ENCODE results near the gene PEX13. TPM values are rescaled to one million over a fixed set of nuclear protein-coding genes. Genes with fewer than 3 reads are reported as not detected.

Gene PEX13
- total and polyA plus RNA-seq, 2 of the 4 experiments (the other 2 are of a cell fraction), result 12.1 to 34.8 TPM

DNA sequence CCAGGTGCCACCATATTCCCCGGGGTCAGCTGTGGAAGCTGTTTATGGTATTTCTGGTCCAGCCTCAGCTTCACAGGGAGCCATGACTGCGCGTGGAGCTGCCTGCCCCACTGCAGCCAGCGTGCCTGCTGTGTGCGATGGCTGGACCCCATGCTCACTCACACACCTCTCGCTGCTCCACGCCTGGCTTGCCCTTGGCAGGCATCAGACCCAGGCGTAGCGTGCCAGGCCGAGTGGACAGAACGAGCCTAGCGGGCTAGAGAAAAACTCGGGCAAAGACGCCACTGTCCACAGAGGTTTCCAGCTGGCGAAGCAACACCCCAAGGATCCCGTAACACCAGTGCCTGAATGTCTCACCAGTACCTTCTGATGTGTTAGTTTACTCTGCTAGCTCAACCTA is 42.9 kb upstream of the PEX13 start:
- TF ChIP-seq NFE2L2 (IDR thresholded peaks at IDR 0.05; ENCODE audit: low read depth, low read length) (no peak), RCOR1 (IDR thresholded peaks at IDR 0.05; ENCODE audit: insufficient replicate concordance, low read length) (no peak), MXI1 (IDR thresholded peaks at IDR 0.05; ENCODE audit: borderline replicate concordance, low read depth, low read length) (no peak), POLR2A (IDR thresholded peaks at IDR 0.05; ENCODE audit: low read depth, low read length) (no peak), MAZ (IDR thresholded peaks at IDR 0.05; ENCODE audit: borderline replicate concordance, low read depth, low read length) (no peak), RFX5 (IDR thresholded peaks at IDR 0.05; ENCODE audit: low read depth, low read length) (no peak), BHLHE40 (IDR thresholded peaks at IDR 0.05; ENCODE audit: low read depth, low read length) (no peak), CEBPB (IDR thresholded peaks at IDR 0.05; ENCODE audit: low read depth, low read length) (no peak), MAFK (IDR thresholded peaks at IDR 0.05; ENCODE audit: low read depth, low read length) (no peak), CHD1 (IDR thresholded peaks at IDR 0.05; ENCODE audit: low read depth, low read length) (no peak)
- TF ChIP-seq, protein P1, sequence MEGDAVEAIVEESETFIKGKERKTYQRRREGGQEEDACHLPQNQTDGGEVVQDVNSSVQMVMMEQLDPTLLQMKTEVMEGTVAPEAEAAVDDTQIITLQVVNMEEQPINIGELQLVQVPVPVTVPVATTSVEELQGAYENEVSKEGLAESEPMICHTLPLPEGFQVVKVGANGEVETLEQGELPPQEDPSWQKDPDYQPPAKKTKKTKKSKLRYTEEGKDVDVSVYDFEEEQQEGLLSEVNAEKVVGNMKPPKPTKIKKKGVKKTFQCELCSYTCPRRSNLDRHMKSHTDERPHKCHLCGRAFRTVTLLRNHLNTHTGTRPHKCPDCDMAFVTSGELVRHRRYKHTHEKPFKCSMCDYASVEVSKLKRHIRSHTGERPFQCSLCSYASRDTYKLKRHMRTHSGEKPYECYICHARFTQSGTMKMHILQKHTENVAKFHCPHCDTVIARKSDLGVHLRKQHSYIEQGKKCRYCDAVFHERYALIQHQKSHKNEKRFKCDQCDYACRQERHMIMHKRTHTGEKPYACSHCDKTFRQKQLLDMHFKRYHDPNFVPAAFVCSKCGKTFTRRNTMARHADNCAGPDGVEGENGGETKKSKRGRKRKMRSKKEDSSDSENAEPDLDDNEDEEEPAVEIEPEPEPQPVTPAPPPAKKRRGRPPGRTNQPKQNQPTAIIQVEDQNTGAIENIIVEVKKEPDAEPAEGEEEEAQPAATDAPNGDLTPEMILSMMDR (conservative IDR thresholded peaks at IDR 0.05; ENCODE audit: low read depth, low read length), result no peak
- TF ChIP-seq, protein P2, sequence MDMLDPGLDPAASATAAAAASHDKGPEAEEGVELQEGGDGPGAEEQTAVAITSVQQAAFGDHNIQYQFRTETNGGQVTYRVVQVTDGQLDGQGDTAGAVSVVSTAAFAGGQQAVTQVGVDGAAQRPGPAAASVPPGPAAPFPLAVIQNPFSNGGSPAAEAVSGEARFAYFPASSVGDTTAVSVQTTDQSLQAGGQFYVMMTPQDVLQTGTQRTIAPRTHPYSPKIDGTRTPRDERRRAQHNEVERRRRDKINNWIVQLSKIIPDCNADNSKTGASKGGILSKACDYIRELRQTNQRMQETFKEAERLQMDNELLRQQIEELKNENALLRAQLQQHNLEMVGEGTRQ (IDR thresholded peaks at IDR 0.05; ENCODE audit: low read depth, low read length), result no peak
- ATAC-seq (ENCODE audit: low read depth) (no peak), DNase-seq (no peak)
- Histone ChIP-seq H3K9ac (ENCODE audit: low read depth, low read length) (no peak overlapping the region), H3K4me1 (ENCODE audit: control insufficient read depth, insufficient read depth, low read length) (no peaks in the 10 kb centered on the region; the same call in 1 of the 2 replicates), H2BK5ac (ENCODE audit: low read depth, low read length, poor library complexity, severe bottlenecking) (no peak overlapping the region), H3K18ac (ENCODE audit: low read depth, low read length) (no peak overlapping the region), H3K9me3 (ENCODE audit: control insufficient read depth, insufficient read depth, low read length) (no peaks in the 10 kb centered on the region), H2BK15ac (ENCODE audit: low read depth, low read length) (no peak overlapping the region), H3K23ac (ENCODE audit: low read depth, low read length) (no peak overlapping the region), H3K79me1 (ENCODE audit: low read depth in 1 of 2, low read length in 2 of 2) (no peaks in the 10 kb centered on the region), H3K27ac (ENCODE audit: insufficient read depth, low read length) (no peak overlapping the region), H4K8ac (ENCODE audit: low read depth in 2 of 2, low read length in 2 of 2) (no peak overlapping the region), H2BK20ac (ENCODE audit: low read depth, low read length) (no peak overlapping the region), H3K4me2 (ENCODE audit: low read depth, low read length) (no peak overlapping the region), H2BK120ac (ENCODE audit: low read depth, low read length) (no peak overlapping the region), H4K20me1 (ENCODE audit: insufficient read depth, low read length) (no peaks in the 10 kb centered on the region), H3K27me3 (ENCODE audit: control insufficient read depth, insufficient read depth, low read length) (no peaks in the 10 kb centered on the region), H3K4ac (ENCODE audit: low read depth, low read length) (no peak overlapping the region), H3K36me3 (ENCODE audit: control insufficient read depth, insufficient read depth, low read length) (no peaks in the 10 kb centered on the region), H2AK9ac (replicated peaks; ENCODE audit: low read depth, low read length, poor library complexity) (no peak overlapping the region), H2AFZ (replicated peaks; ENCODE audit: low read length, poor library complexity) (no peak overlapping the region), H3K56ac (ENCODE audit: extremely low read depth, insufficient read depth, low read length) (no peak overlapping the region), H3K4me3 (ENCODE audit: insufficient read depth, low read depth, low read length) (no peak overlapping the region), H3K9me1 (ENCODE audit: insufficient read depth, low read length) (peaks cover 2% of the 10 kb centered on the region; the same call in 1 of the 2 replicates), H4K5ac (ENCODE audit: low read depth, low read length) (no peak overlapping the region), H3K14ac (replicated peaks; ENCODE audit: low read depth, low read length) (no peak overlapping the region), H4K91ac (ENCODE audit: insufficient read depth, low read depth, low read length) (no peak overlapping the region), H2AK5ac (ENCODE audit: low read depth, low read length) (no peak overlapping the region)
- in situ Hi-C loops (cut with MboI; ENCODE audit: low sequenced_read_pairs) (no loop called here), intact Hi-C loops (cut with micrococcal nuclease) (no loop called here), dilution Hi-C loops (cut with HindIII; ENCODE audit: low sequenced_read_pairs, unreplicated experiment) (no loop called here)
- CTCF ChIA-PET, result no interaction called here
- WGBS, 2 experiments (ENCODE audit: extremely low coverage in 2 of 2, insufficient read length in 1 of 2), result 86% methylated on average over 1 of the region's 16 CpGs; no CpG with 5 or more reads in 1 of the 2 experiments
- no TSS peak for BruUV-seq (replicated peaks)
- POLR2A ChIA-PET (ENCODE audit: unreplicated experiment), result no interaction called here
